22Rv1 (cell line): ENCODE measurements around the gene CEBPG.

Experiments used
- CTCF ChIP-seq: fragments of 450-650 bp; IDR thresholded peaks from 2 replicates; pipeline ENCODE4 v1.5.1; 2017; ENCODE audit warnings: mild to moderate bottlenecking
- ZFX ChIP-seq: fragments of 450-650 bp; IDR thresholded peaks from 2 replicates; pipeline ENCODE4 v1.6.1; 2017; ENCODE audit warnings: antibody characterized with exemption, borderline replicate concordance

- no peak for TF ChIP-seq CTCF
- no peak for TF ChIP-seq ZFX
These were observed 30.2 kb upstream of the CEBPG start for GRCh38 chr19:33343301-33343700.
